HepG2 (cell line): ENCODE measurements around the gene GLRX5. TPM values are rescaled to one million over a fixed set of nuclear protein-coding genes. Genes with fewer than 3 reads are reported as not detected.

Source experiments
- CBX5 ChIP-seq: sonication (generic); formaldehyde crosslinking; IDR thresholded peaks from 2 replicates; pipeline ENCODE4 v1.4.0; 2020; ENCODE audit warnings: missing genetic modification reagents, borderline replicate concordance
- CENPT ChIP-seq: sonication (generic); formaldehyde crosslinking; IDR thresholded peaks from 2 replicates; pipeline ENCODE4 v1.8.0; 2022; ENCODE audit warnings: low read depth, mild to moderate bottlenecking, moderate library complexity, missing genetic modification reagents
- DMTF1 ChIP-seq: sonication (generic); formaldehyde crosslinking; IDR thresholded peaks from 2 replicates; pipeline ENCODE4 v1.4.0; 2020; ENCODE audit warnings: mild to moderate bottlenecking, missing genetic modification reagents
- FOSL2 ChIP-seq: sonication (generic); formaldehyde crosslinking; IDR thresholded peaks from 2 replicates; pipeline ENCODE4 v1.4.0; 2020; ENCODE audit warnings: missing genetic modification reagents
- HIVEP1 ChIP-seq: sonication (generic); formaldehyde crosslinking; IDR thresholded peaks from 2 replicates; pipeline ENCODE4 v1.4.0; 2020; ENCODE audit warnings: mild to moderate bottlenecking, missing genetic modification reagents
- IKZF1 ChIP-seq: fragments of 450-650 bp; IDR thresholded peaks from 2 replicates; pipeline ENCODE4 v1.7.1; 2016
- KLF13 ChIP-seq: sonication (generic); formaldehyde crosslinking; IDR thresholded peaks from 2 replicates; pipeline ENCODE4 v1.4.0; 2020; ENCODE audit warnings: mild to moderate bottlenecking, missing genetic modification reagents
- MATR3 ChIP-seq: sonication (generic); formaldehyde crosslinking; IDR thresholded peaks from 2 replicates; pipeline ENCODE4 v1.4.0; 2020; ENCODE audit warnings: missing genetic modification reagents
- PHF5A ChIP-seq: IDR thresholded peaks from one replicate; pipeline ENCODE4 v1.6.1; 2018; ENCODE audit warnings: low read depth, missing genetic modification reagents; ENCODE audit not compliant: unreplicated experiment
- ZC3H13 ChIP-seq: sonication (generic); formaldehyde crosslinking; IDR thresholded peaks from 2 replicates; pipeline ENCODE4 v1.8.1; 2023; ENCODE audit warnings: mild to moderate bottlenecking, missing genetic modification reagents, moderate library complexity
- ZNF121 ChIP-seq: sonication (generic); formaldehyde crosslinking; IDR thresholded peaks from 2 replicates; pipeline ENCODE4 v1.5.0; 2020; ENCODE audit warnings: mild to moderate bottlenecking, missing genetic modification reagents
- ZNF142 ChIP-seq: sonication (generic); formaldehyde crosslinking; IDR thresholded peaks from 2 replicates; pipeline ENCODE4 v1.4.0; 2020; ENCODE audit warnings: missing genetic modification reagents
- ZNF24 ChIP-seq: fragments of 450-650 bp; IDR thresholded peaks from 2 replicates; pipeline ENCODE4 v1.6.1; 2017; ENCODE audit warnings: antibody characterized with exemption, mild to moderate bottlenecking
- ZNF274 ChIP-seq: sonication (generic); formaldehyde crosslinking; IDR thresholded peaks from 2 replicates; pipeline ENCODE4 v1.5.1; 2020; ENCODE audit warnings: mild to moderate bottlenecking, missing genetic modification reagents
- ZNF276 ChIP-seq: sonication (generic); formaldehyde crosslinking; IDR thresholded peaks from 2 replicates; pipeline ENCODE4 v1.4.0; 2020; ENCODE audit warnings: mild to moderate bottlenecking, low read depth, missing genetic modification reagents
- ZNF572 ChIP-seq: sonication (generic); formaldehyde crosslinking; IDR thresholded peaks from 2 replicates; pipeline ENCODE4 v1.5.1; 2020; ENCODE audit warnings: mild to moderate bottlenecking, missing genetic modification reagents
- ZNF616 ChIP-seq: sonication (generic); formaldehyde crosslinking; IDR thresholded peaks from 2 replicates; pipeline ENCODE4 v1.5.0; 2020; ENCODE audit warnings: low read depth, mild to moderate bottlenecking, missing genetic modification reagents
- ZNF629 ChIP-seq: sonication (generic); formaldehyde crosslinking; conservative IDR thresholded peaks from 2 replicates; pipeline ENCODE4 v1.5.0; 2020; ENCODE audit warnings: missing genetic modification reagents
- ZNF709 ChIP-seq: sonication (generic); formaldehyde crosslinking; IDR thresholded peaks from 2 replicates; pipeline ENCODE4 v1.5.0; 2020; ENCODE audit warnings: mild to moderate bottlenecking, missing genetic modification reagents
- ZNF839 ChIP-seq: sonication (generic); formaldehyde crosslinking; IDR thresholded peaks from 2 replicates; pipeline ENCODE4 v1.4.0; 2020; ENCODE audit warnings: missing genetic modification reagents, mild to moderate bottlenecking, borderline replicate concordance
- ZSCAN12 ChIP-seq: sonication (generic); formaldehyde crosslinking; IDR thresholded peaks from 2 replicates; pipeline ENCODE4 v1.9.0; 2021; ENCODE audit warnings: mild to moderate bottlenecking, missing genetic modification reagents
- ZSCAN31 ChIP-seq: sonication (generic); formaldehyde crosslinking; IDR thresholded peaks from 2 replicates; pipeline ENCODE4 v1.5.0; 2020; ENCODE audit warnings: low read depth, mild to moderate bottlenecking, missing genetic modification reagents
- polyA plus RNA-seq, 8 experiments: library from polyadenylated mRNA; depleted of rRNA in 3 of 8; stranded (reverse) in 7 of 8; unstranded in 1 of 8; fragments of >200 nt; fragmentation: Illumina TruSeq in 4 of 8; extraction: Trizol in 4 of 8; gene quantifications; 2 replicates each; pipeline versions ENCODE4 v1.2.1 to v1.2.3, GENCODE V29; 2011 to 2016; ENCODE audit warnings: low read depth in 4 of 8, missing spikeins in 1 of 8, mixed read lengths in 1 of 8; ENCODE audit not compliant: insufficient read depth in 1 of 8
- total RNA-seq, 5 experiments: library from RNA; depleted of rRNA; stranded (reverse); fragments of >200 nt; fragmentation: Illumina TruSeq; extraction: Trizol; gene quantifications; 2 replicates each; pipeline ENCODE4 v1.2.3, GENCODE V29; 2016; ENCODE audit warnings: low read depth in 1 of 5

GLRX5 gene
- total and polyA plus RNA-seq, 2 of the 13 experiments (the other 11 are each of a cell fraction or from before 2014, with no cell fraction given): 122 to 146 TPM

GRCh38 chr14:95537298-95538089, 2.6 kb downstream of the GLRX5 start (continued):
- no peak for TF ChIP-seq DMTF1 (CRISPR knock-in tag)
- TF ChIP-seq KLF13 (CRISPR knock-in tag): no peak
- no peak for TF ChIP-seq ZNF839 (CRISPR knock-in tag)
- no peak for TF ChIP-seq CENPT (CRISPR knock-in tag)
- TF ChIP-seq MATR3 (CRISPR knock-in tag): no peak
- TF ChIP-seq FOSL2 (CRISPR knock-in tag): peak; percentile 69
- no peak for TF ChIP-seq ZNF276 (CRISPR knock-in tag)
- no peak; the same call in 1 of the 2 replicates for TF ChIP-seq ZNF629
- TF ChIP-seq ZNF142 (CRISPR knock-in tag): no peak
- no peak for TF ChIP-seq ZC3H13
- peak; percentile 82 for TF ChIP-seq ZNF121 (CRISPR knock-in tag)
- TF ChIP-seq ZSCAN12 (CRISPR knock-in tag): no peak
- no peak for TF ChIP-seq ZNF709 (CRISPR knock-in tag)
- TF ChIP-seq ZNF616 (CRISPR knock-in tag): no peak
- no peak for TF ChIP-seq ZNF24
- no peak for TF ChIP-seq HIVEP1 (CRISPR knock-in tag)
- TF ChIP-seq PHF5A (CRISPR knock-in tag): peak; percentile 87
- no peak for TF ChIP-seq IKZF1
- TF ChIP-seq ZNF274 (CRISPR knock-in tag): no peak
- TF ChIP-seq CBX5 (CRISPR knock-in tag): no peak
- peak; percentile 66; the same call in 1 of the 2 replicates for TF ChIP-seq ZSCAN31 (CRISPR knock-in tag)
- no peak for TF ChIP-seq ZNF572 (CRISPR knock-in tag)
